Umbilical cord (tissue), 2 donors: ENCODE results near the gene MDM1. TPM values are rescaled to one million over a fixed set of nuclear protein-coding genes. Genes with fewer than 3 reads are reported as not detected.

ENCODE experiments used
- DNase-seq: peaks from one replicate; pipeline ENCODE4 v3.0.0-alpha.2; 2015; ENCODE audit warnings: low spot score
- total RNA-seq: library from RNA; depleted of rRNA; stranded (reverse); fragments of >200 nt; gene quantifications from one replicate; pipeline ENCODE4 v1.2.3, GENCODE V29; 2014; ENCODE audit warnings: low replicate concordance; ENCODE audit not compliant: insufficient read depth

The MDM1 gene
- total RNA-seq, 1 donor from 2014 or later = 22.1 TPM

- DNase-seq = peak; percentile 96
Observed at GRCh38 chr12:68319988-68320623, 12.1 kb downstream of the MDM1 start.

- DNase-seq = peak; percentile 64
Observed at GRCh38 chr12:68317047-68317667, 15.0 kb downstream of the MDM1 start.

GRCh38 chr12:68310370-68310769 is 21.8 kb downstream of the MDM1 start:
- DNase-seq = no peak

GRCh38 chr12:68306564-68306963 is 25.6 kb downstream of the MDM1 start:
- no peak for DNase-seq

GRCh38 chr12:68305278-68305677 is 26.9 kb downstream of the MDM1 start:
- DNase-seq = no peak

- no peak for DNase-seq
Observed at GRCh38 chr12:68304626-68305025, 27.5 kb downstream of the MDM1 start.

GRCh38 chr12:68303850-68304249 is 28.3 kb downstream of the MDM1 start:
- peak; percentile 41 for DNase-seq

- DNase-seq = no peak
Observed at GRCh38 chr12:68297929-68298328, 34.2 kb downstream of the MDM1 start.

- DNase-seq = peak; percentile 20
Observed at GRCh38 chr12:68294251-68294650, 37.9 kb downstream of the MDM1 start.

- no peak for DNase-seq
Observed at GRCh38 chr12:68293347-68293746, 38.8 kb downstream of the MDM1 start.

GRCh38 chr12:68292151-68292943 is 39.8 kb downstream of the MDM1 start:
- peak; percentile 44 for DNase-seq

- DNase-seq = no peak
Observed at GRCh38 chr12:68291396-68292036, 40.6 kb downstream of the MDM1 start.

- DNase-seq = no peak
Observed at GRCh38 chr12:68290126-68290525, 42.0 kb downstream of the MDM1 start.

- no peak for DNase-seq
Observed at GRCh38 chr12:68287106-68287505, 45.1 kb downstream of the MDM1 start.

GRCh38 chr12:68286396-68286795 is 45.8 kb downstream of the MDM1 start:
- DNase-seq = no peak

- no peak for DNase-seq
Observed at GRCh38 chr12:68285541-68285940, 46.6 kb downstream of the MDM1 start.

- no peak for DNase-seq
Observed at GRCh38 chr12:68281322-68282077, 50.7 kb downstream of the MDM1 start.

- DNase-seq = peak; percentile 26
Observed at GRCh38 chr12:68280240-68280639, 51.9 kb downstream of the MDM1 start.

GRCh38 chr12:68279227-68280054 is 52.7 kb downstream of the MDM1 start:
- DNase-seq = peak; percentile 14

- no peak for DNase-seq
Observed at GRCh38 chr12:68276402-68276930, 55.7 kb downstream of the MDM1 start.
